Frontal cortex (tissue), 4 donors: ENCODE results near the gene FGGY. TPM values are rescaled to one million over a fixed set of nuclear protein-coding genes. Genes with fewer than 3 reads are reported as not detected.

Source experiments
- DNase-seq, 2 donors: peaks; one replicate each; pipeline ENCODE4 v3.0.0; 2012; ENCODE audit warnings: low spot score in 2 of 2
- FAIRE-seq: peaks from 2 replicates; lab custom pipeline; 2012; peaks lifted over from hg19 to GRCh38; lab: Jason Lieb, UNC
- total RNA-seq: library from RNA; depleted of rRNA; stranded (reverse); fragments of >200 nt; gene quantifications from one replicate; pipeline ENCODE4 v1.2.3, GENCODE V29; 2014
- donor health status: control.
- donor health status: control.
- donor health status: control.

Gene FGGY
- total RNA-seq, 1 donor from 2014 or later: 27.3 TPM

- DNase-seq (no peak), FAIRE-seq (no peak)
Measured at GRCh38 chr1:59678040-59678439, 381.1 kb downstream of the FGGY start.

- FAIRE-seq (no peak), DNase-seq (no peak)
Measured at GRCh38 chr1:59678493-59679228, 381.8 kb downstream of the FGGY start.

- no peak for DNase-seq
- no peak for FAIRE-seq
Measured at GRCh38 chr1:59680044-59680443, 383.1 kb downstream of the FGGY start.

GRCh38 chr1:59682396-59683080 lies 385.6 kb downstream of the FGGY start:
- FAIRE-seq: no peak

GRCh38 chr1:59683197-59683596 lies 386.3 kb downstream of the FGGY start:
- DNase-seq: no peak
- FAIRE-seq: no peak

More at GRCh38 chr1:59682396-59683080, 385.6 kb downstream of the FGGY start:
- DNase-seq: no peak

- no peak for DNase-seq
- FAIRE-seq: no peak
Measured at GRCh38 chr1:59684698-59685097, 387.8 kb downstream of the FGGY start.

- DNase-seq (no peak), FAIRE-seq (no peak)
Measured at GRCh38 chr1:59685101-59685500, 388.2 kb downstream of the FGGY start.

- DNase-seq: no peak
- no peak for FAIRE-seq
Measured at GRCh38 chr1:59685666-59686065, 388.8 kb downstream of the FGGY start.

- DNase-seq: no peak
- FAIRE-seq: no peak
Measured at GRCh38 chr1:59686170-59686569, 389.3 kb downstream of the FGGY start.

- FAIRE-seq (no peak), DNase-seq (no peak)
Measured at GRCh38 chr1:59686574-59686973, 389.7 kb downstream of the FGGY start.

- no peak for DNase-seq
- no peak for FAIRE-seq
Measured at GRCh38 chr1:59687081-59687480, 390.2 kb downstream of the FGGY start.

GRCh38 chr1:59688976-59689375 lies 392.1 kb downstream of the FGGY start:
- DNase-seq (no peak), FAIRE-seq (no peak)

- DNase-seq: no peak
- no peak for FAIRE-seq
Measured at GRCh38 chr1:59689730-59690129, 392.8 kb downstream of the FGGY start.

- DNase-seq (no peak), FAIRE-seq (no peak)
Measured at GRCh38 chr1:59690171-59690930, 393.5 kb downstream of the FGGY start.

GRCh38 chr1:59691261-59691660 lies 394.4 kb downstream of the FGGY start:
- no peak for FAIRE-seq

GRCh38 chr1:59692591-59692990 lies 395.7 kb downstream of the FGGY start:
- DNase-seq (no peak), FAIRE-seq (no peak)

More at GRCh38 chr1:59691261-59691660, 394.4 kb downstream of the FGGY start:
- no peak for DNase-seq

- DNase-seq (no peak), FAIRE-seq (no peak)
Measured at GRCh38 chr1:59693406-59693805, 396.5 kb downstream of the FGGY start.

- DNase-seq (no peak), FAIRE-seq (no peak)
Measured at GRCh38 chr1:59695252-59695651, 398.4 kb downstream of the FGGY start.

GRCh38 chr1:59696421-59697115 lies 399.7 kb downstream of the FGGY start:
- FAIRE-seq (no peak), DNase-seq (no peak)

- FAIRE-seq (no peak), DNase-seq (no peak)
Measured at GRCh38 chr1:59697150-59697800, 400.4 kb downstream of the FGGY start.
